Measurements from ENCODE around the gene APCDD1L.

The APCDD1L gene

GRCh38 chr20:58498470-58499068, 16.6 kb downstream of the APCDD1L start:
- no peak for TF ChIP-seq CEBPB (IDR thresholded peaks at IDR 0.05)
- no peak for TF ChIP-seq TCF12 (IDR thresholded peaks at IDR 0.05; ENCODE audit: low read depth)
- TF ChIP-seq RAD21 (IDR thresholded peaks at IDR 0.05; ENCODE audit: low read depth) = no peak
- TF ChIP-seq YY1 (IDR thresholded peaks at IDR 0.05; ENCODE audit: low read depth) = no peak
- TF ChIP-seq EP300 (IDR thresholded peaks at IDR 0.05; ENCODE audit: borderline replicate concordance) = no peak
- TF ChIP-seq EGR1 (IDR thresholded peaks at IDR 0.05) = no peak
- TF ChIP-seq USF1 (IDR thresholded peaks at IDR 0.05) = no peak
- TF ChIP-seq REST (IDR thresholded peaks at IDR 0.05; ENCODE audit: low read depth) = no peak
- no peak for TF ChIP-seq FOXM1 (IDR thresholded peaks at IDR 0.05; ENCODE audit: borderline replicate concordance, low read depth)
- no peak for TF ChIP-seq MAX (IDR thresholded peaks at IDR 0.05)
- no peak for TF ChIP-seq CREB1 (IDR thresholded peaks at IDR 0.05; ENCODE audit: low read depth)
- no peak for TF ChIP-seq NFIC (IDR thresholded peaks at IDR 0.05)
- no peak for TF ChIP-seq TAF1 (IDR thresholded peaks at IDR 0.05; ENCODE audit: low read depth)
- TF ChIP-seq ZBTB7A (IDR thresholded peaks at IDR 0.05; ENCODE audit: low read depth) = no peak
- TF ChIP-seq TEAD4 (IDR thresholded peaks at IDR 0.05) = no peak

- TF ChIP-seq CEBPB (IDR thresholded peaks at IDR 0.05) = no peak
- TF ChIP-seq FOXM1 (IDR thresholded peaks at IDR 0.05; ENCODE audit: borderline replicate concordance, low read depth) = no peak
- TF ChIP-seq TCF12 (IDR thresholded peaks at IDR 0.05; ENCODE audit: low read depth) = no peak
These were observed 17.3 kb downstream of the APCDD1L start for GRCh38 chr20:58497724-58498469.

- TF ChIP-seq RAD21 (IDR thresholded peaks at IDR 0.05; ENCODE audit: low read depth) (no peak), USF1 (IDR thresholded peaks at IDR 0.05) (no peak), NFIC (IDR thresholded peaks at IDR 0.05) (no peak)
These were observed 18.0 kb downstream of the APCDD1L start for GRCh38 chr20:58497076-58497641.

GRCh38 chr20:58496429-58496769, 18.8 kb downstream of the APCDD1L start:
- no peak for TF ChIP-seq TEAD4 (IDR thresholded peaks at IDR 0.05)
- TF ChIP-seq USF1 (IDR thresholded peaks at IDR 0.05) = no peak
- no peak for TF ChIP-seq EGR1 (IDR thresholded peaks at IDR 0.05)
- no peak for TF ChIP-seq TAF1 (IDR thresholded peaks at IDR 0.05; ENCODE audit: low read depth)
- TF ChIP-seq REST (IDR thresholded peaks at IDR 0.05; ENCODE audit: low read depth) = no peak
- TF ChIP-seq FOXM1 (IDR thresholded peaks at IDR 0.05; ENCODE audit: borderline replicate concordance, low read depth) = no peak
- TF ChIP-seq TCF12 (IDR thresholded peaks at IDR 0.05; ENCODE audit: low read depth) = no peak
- no peak for TF ChIP-seq NFIC (IDR thresholded peaks at IDR 0.05)
- no peak for TF ChIP-seq RAD21 (IDR thresholded peaks at IDR 0.05; ENCODE audit: low read depth)
- TF ChIP-seq YY1 (IDR thresholded peaks at IDR 0.05; ENCODE audit: low read depth) = no peak
- TF ChIP-seq CREB1 (IDR thresholded peaks at IDR 0.05; ENCODE audit: low read depth) = no peak
- TF ChIP-seq CEBPB (IDR thresholded peaks at IDR 0.05) = no peak
- no peak for TF ChIP-seq ZBTB7A (IDR thresholded peaks at IDR 0.05; ENCODE audit: low read depth)
- no peak for TF ChIP-seq EP300 (IDR thresholded peaks at IDR 0.05; ENCODE audit: borderline replicate concordance)
- no peak for TF ChIP-seq MAX (IDR thresholded peaks at IDR 0.05)

GRCh38 chr20:58495623-58496428, 19.4 kb downstream of the APCDD1L start:
- TF ChIP-seq CREB1 (IDR thresholded peaks at IDR 0.05; ENCODE audit: low read depth) = no peak
- no peak for TF ChIP-seq TEAD4 (IDR thresholded peaks at IDR 0.05)
- TF ChIP-seq RAD21 (IDR thresholded peaks at IDR 0.05; ENCODE audit: low read depth) = no peak
- TF ChIP-seq REST (IDR thresholded peaks at IDR 0.05; ENCODE audit: low read depth) = no peak
- no peak for TF ChIP-seq EGR1 (IDR thresholded peaks at IDR 0.05)
- no peak for TF ChIP-seq YY1 (IDR thresholded peaks at IDR 0.05; ENCODE audit: low read depth)
- no peak for TF ChIP-seq MAX (IDR thresholded peaks at IDR 0.05)
- no peak for TF ChIP-seq ZBTB7A (IDR thresholded peaks at IDR 0.05; ENCODE audit: low read depth)

Measured in Ishikawa (cell line).